GM19193 (cell line): ENCODE results near the gene CMTM1.

ENCODE experiments used
- POLR2A ChIP-seq: IDR thresholded peaks from 4 replicates; pipeline ENCODE4 v1.6.1; 2011; ENCODE audit not compliant: insufficient read depth, insufficient read length; ENCODE audit errors: extremely low read depth

CMTM1 gene

DNA sequence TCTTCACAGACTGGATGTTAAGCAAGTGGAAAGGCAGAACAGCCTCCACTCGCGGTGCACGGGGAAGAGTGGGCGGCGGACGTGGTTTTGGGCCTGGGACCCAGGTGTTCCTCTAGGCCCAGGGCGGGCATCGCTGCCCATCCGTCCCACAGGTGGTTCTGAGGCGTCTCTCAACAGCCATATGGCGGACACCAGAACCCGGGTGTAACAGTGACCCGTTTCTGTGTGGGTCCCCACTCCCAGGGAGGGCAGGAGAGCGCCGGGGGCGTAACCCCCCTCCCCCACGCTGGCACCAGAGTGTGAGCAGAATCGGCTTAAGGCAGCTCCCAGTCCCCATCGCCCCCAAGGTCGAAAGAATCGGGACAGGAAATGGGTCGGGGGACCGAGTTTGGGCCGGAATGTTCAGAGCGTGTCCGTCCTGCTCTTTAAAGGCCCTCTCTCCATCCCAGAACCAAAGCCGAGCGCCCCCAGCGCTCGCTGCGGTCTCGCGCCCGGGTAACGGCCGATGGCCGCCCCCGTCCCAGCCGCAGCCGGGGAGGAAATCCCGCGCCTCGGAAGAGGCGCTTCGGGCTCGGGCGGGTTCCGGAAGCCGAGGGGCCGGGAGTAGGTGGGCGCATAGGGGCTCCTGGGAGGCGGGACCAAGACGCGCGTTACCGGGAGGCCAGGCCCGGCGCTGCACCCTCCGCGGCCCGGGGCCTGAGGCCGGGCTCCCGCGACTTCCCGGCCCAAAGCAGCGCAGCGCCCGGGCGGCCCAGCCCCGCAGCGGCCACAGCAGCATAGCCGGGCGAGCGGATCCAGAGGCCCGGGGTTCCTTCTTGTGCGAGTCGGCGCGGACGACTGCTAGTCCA, 16.7 kb upstream of the CMTM1 start, which contains the start of gene TK2:
TK2 (minus strand) TSS at position 839 of the 848 bp plus-strand sequence; CDS start at position 778, 61 bp downstream.
- TF ChIP-seq POLR2A, result peak; percentile 64

- TF ChIP-seq POLR2A, result peak; percentile 28
Measured at GRCh38 chr16:66551348-66551759, 14.9 kb upstream of the CMTM1 start.

DNA sequence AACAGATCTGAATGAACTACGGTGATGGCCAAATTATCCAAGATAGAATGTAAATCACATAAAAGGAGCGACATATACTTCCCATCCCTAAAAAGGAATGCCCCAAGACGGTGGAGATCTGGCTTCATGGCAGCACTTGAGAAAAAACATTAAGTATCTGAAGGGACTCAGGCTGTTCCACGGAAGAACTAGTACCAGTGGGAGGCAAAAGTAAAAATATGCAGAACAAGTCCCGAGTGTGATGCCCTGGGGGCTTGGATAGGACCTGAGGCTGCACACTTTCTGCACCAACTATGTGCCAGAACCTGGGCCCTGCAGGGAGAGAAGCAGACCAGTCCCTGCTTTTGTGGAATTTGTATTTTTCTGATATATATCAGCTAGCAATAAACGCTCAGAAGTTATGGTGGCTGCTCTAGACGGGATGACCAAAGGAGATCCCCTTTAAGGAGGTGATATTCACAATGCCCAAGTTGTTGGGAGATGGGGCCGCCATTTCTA, 14.4 kb upstream of the CMTM1 start:
- no peak for TF ChIP-seq POLR2A

DNA sequence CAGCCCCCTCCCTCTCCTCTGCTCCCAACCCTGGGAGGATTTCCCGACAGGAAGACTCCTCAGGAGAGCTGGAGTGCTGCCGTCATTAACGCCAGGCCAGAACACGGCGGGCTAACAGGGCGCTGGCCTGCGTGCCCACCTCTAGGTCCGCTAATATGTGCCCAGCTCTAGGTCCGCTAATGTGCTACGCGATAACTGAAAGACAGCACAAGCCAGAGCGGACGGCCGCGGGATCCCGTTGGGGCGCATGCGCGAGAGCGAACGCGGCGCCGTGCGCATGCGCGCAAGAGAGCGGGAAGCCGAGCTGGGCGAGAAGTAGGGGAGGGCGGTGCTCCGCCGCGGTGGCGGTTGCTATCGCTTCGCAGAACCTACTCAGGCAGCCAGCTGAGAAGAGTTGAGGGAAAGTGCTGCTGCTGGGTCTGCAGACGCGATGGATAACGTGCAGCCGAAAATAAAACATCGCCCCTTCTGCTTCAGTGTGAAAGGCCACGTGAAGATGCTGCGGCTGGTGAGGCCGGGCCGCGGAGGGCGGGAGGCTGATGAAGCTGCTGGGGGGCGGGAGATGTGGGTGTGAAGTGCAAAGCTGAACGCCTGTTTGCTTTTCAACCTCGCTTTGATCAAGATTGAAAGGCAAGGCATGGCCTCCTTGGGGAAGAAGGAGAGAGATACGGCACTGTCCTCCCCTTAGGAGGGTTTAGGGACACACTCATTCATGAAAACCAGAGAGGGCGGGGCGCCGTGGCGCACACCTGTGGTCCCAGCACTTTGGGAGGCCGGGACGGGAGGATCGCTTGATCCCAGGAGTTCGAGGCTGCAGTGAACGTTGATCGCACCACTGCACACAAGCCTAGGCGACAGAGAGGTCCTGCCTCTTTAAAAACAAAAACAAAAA, 13.7 kb upstream of the CMTM1 start, which contains the start of gene CKLF:
CKLF (plus strand) TSS at position 291 of the 892 bp plus-strand sequence; CDS start at position 431, 140 bp downstream.
- TF ChIP-seq POLR2A, result peak; percentile 93

DNA sequence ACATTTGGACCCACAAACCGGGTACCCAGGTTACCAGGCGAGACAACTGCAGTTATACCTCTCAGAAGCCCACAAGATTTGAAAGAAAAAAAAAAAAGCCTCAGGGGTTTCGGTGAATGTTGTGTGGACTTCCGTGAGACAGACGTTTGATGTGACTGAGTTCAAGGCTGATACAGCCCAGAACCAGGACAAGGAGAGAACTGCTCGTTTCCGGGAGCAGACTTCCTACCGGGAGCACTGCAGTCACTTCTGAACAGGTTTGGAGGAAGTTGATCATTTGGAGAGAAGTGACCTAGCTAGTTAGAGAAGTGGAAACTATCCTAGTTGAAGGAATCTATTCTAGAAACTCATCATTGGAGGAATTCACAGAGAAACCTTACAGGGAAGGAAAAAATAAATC, 13.0 kb upstream of the CMTM1 start:
- TF ChIP-seq POLR2A, result no peak

DNA sequence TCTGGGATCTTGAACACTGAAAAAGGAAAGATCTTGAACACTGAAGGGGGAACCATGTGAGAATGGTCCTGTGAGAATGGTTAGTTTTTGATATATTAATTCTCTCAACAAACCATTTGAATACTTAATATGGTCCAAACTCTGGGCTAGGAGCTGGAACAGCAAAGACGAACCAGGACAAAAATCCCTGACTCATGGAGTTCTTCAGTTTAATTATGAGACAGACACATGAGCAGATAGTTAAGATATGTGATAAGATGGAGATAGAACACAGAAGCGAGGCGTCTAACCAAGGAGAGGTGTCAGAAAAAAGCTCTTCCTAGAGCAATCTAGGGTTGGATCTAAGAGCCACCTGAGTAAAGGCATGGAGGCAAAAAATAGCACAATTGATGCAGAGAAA, 12.2 kb upstream of the CMTM1 start:
- no peak for TF ChIP-seq POLR2A

GRCh38 chr16:66554495-66554894, 11.7 kb upstream of the CMTM1 start:
- no peak for TF ChIP-seq POLR2A

GRCh38 chr16:66560107-66560506, 6.1 kb upstream of the CMTM1 start:
- TF ChIP-seq POLR2A, result no peak

DNA sequence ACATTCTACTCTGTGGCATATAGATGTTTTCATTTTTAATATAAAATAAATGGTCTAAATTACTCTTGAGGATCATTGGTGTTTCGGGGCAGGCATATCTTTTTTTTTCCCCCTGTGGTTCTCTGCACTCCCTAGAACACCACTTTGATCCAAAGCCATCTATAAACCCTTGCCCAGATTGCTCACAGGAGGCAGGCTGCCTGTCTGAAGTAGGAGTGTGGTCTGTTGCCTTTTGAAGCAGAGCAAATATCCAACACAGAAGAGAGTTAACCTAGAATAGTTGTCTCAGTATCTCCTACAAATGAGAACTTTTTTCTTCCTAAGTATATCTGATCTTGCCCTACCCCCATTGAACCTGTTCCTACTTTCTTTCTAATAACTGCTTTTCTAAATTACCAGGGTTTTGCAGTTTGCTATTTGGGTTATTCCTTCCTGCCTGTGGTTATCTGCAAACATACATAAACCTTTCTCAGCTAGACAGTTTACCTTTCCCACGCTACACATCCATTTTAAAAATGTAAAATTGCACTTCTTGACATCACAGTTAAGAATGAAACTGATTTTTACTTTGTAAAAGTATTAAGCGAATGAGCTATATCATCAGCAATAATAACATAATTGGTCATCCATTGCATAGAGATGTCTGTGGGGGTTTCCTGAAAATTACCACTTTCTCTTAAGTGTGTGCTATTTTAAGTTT, 4.7 kb upstream of the CMTM1 start:
- no peak for TF ChIP-seq POLR2A

GRCh38 chr16:66562409-66562808, 3.8 kb upstream of the CMTM1 start:
- no peak for TF ChIP-seq POLR2A

GRCh38 chr16:66562986-66563385, 3.3 kb upstream of the CMTM1 start:
- TF ChIP-seq POLR2A, result no peak

- no peak for TF ChIP-seq POLR2A
Measured at GRCh38 chr16:66563574-66564334, 2.5 kb upstream of the CMTM1 start.

- TF ChIP-seq POLR2A, result no peak
Measured at GRCh38 chr16:66568355-66568754, 2.1 kb downstream of the CMTM1 start.

DNA sequence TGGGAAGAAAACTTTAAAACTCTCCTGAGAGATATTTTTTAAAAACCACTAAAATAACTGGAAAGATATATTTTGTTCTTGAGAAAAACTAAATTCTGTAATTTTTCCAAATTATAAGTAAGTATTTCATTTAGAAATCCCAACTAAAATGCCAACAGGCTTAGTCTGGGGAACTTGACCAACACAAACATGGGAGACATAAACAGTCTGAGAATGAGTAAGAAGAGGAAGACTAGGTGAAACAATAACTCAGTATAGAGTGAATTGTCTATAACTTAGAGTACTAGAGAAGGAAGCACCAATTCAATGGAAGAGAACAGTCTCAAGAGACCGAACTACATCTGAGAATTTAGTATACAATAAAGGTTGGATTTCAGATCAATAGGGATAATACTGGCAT, 2.9 kb downstream of the CMTM1 start:
- no peak for TF ChIP-seq POLR2A
